Fibroblast of skin of scalp (primary cell): ENCODE results near the gene CCDC158.
A peak's percentile ranks its signal among the peaks of the same experiment; 100 is the strongest.
"Not testable (repeated sequence)": the region's sequence is repeated elsewhere in the genome, so short reads cannot be mapped to it uniquely, and the experiment has no call there.

ENCODE experiments used
- DNase-seq: peaks from one replicate; pipeline ENCODE4 v3.0.0-alpha.2; 2013

CCDC158 gene

DNA sequence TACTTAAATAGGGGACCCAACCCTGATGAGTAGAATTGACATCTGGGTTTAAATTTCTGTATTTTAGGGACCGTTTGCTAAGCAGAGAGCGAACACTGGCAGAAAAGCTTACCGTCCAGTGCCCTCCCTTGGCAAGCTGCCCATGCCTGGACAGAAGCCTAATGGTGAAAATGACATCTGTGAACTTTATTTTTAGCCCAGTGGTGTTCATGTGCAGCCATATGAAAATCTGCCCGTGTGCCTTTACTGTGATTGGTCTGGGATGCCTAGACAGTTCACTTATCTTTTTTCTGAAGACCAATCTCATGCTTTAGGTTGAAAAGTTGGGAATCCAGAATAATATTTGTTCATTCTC, 113.3 kb downstream of the CCDC158 start:
- DNase-seq, result no peak

DNA sequence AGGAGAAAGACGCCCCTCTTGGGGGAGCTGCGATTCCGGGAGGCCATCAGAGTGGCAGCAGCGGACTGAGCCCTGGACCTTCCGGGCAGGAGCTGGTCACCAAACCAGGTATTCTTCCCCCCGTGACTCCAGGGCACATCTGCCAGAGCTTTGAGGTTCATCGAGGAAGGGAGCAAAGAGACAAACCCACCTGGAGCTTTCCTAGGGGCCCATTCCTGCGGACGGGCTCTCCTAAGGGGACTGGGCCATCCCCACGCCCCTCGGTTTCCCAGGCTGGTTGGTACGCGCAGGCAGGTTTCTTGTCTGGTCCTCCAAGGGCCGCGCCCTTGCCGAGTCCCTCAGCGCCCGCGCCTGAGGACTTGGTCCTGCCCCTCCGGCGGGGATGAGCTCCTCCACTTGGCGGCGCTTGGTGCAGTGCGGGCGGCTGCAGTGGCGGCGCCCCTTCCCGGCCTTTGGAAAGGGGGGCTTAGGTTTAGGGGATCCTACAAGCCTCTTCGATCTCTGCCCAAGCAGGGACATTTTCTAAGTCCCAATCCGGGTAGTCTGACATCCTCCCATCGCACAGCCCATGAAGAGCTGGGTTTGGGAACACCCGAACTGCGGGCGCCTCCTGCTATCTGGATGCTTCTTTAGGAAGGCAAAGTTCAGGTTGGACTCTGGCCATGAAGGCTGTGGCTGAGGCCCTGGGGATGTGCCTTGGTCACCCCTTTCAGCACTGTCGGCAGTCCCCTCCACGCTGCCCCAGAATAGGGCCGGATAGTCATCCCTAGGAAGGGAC, 113.9 kb downstream of the CCDC158 start:
- DNase-seq, result peak; percentile 54

DNA sequence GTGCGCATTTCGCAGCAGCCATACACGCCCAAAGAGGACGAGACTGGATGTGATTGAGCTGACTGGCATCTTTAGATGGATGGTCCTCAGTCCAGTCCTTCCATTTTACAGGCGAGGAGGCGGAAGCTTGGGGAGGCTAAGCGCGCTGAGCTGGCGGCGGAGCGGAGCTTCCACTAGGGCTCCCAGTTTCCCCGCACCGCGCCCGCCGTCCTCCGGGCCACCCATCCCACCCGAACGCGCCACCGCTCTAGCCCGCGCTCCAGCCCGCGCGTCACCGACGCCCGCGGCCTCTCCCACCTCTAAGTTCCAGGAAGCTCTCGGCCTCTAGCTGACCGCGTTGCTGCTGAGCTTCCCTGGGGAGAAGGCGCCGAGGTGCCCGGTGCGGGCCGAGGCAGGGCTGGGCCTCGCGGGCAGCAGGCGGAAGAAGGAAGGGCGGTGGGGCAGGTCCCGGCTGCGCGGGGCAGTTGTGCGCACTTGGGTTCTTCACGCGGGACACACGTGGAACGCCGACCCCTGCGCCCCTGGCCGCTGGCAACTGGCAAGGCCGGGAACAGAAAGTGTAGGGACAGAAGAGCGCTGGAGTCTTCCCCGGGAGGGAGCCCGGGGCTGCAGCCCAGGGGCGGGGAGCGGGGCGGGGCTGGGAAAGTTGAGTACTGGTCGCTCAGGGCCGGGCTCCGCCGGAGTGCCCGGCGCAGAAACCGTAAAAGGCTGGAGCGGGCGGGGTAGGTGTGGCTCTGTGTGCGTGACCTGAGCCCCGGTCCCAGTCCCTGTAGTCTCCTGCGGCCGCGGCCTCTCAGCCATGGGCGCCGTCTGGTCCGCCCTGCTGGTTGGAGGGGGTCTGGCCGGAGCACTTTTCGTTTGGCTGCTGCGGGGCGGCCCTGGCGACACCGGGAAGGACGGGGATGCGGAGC, 114.7 kb downstream of the CCDC158 start, which contains the start of gene STBD1:
Gene STBD1 (plus strand): TSS at position 763 of the 911 bp plus-strand sequence. CDS start 37 bp downstream, at position 800.
- peak; percentile 76 for DNase-seq

DNA sequence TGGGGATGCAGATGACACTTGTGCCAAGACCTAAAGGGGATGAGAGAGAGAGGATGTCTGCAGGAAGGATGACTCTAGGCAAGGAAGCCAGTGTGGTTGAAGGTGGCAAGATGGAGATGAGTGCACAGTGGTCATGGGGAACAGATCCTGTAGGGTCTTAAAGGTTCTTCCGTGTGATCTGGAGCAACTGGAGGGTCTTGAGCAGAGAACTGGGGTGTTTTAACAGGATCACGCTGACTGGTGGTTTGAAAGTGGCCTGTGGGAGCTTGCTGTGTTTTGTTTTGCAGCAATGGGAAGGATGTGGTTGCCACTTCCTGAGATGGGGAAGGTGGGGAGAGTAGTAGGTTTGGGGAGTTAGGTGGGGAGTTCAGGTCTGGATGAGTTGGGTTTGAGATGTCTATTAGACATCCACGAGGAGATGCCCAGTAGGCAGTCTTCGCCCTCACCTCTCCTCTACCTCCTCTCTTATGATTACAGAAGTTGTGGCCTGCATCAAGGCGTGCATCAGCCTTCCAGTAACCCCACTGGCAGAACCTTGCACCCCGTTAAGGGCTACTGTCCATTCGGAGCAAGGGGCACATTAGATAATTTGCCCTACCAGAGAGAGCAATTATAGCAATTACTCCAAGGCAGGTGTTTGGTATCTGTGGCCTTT, 115.8 kb downstream of the CCDC158 start:
- DNase-seq, result no peak

DNA sequence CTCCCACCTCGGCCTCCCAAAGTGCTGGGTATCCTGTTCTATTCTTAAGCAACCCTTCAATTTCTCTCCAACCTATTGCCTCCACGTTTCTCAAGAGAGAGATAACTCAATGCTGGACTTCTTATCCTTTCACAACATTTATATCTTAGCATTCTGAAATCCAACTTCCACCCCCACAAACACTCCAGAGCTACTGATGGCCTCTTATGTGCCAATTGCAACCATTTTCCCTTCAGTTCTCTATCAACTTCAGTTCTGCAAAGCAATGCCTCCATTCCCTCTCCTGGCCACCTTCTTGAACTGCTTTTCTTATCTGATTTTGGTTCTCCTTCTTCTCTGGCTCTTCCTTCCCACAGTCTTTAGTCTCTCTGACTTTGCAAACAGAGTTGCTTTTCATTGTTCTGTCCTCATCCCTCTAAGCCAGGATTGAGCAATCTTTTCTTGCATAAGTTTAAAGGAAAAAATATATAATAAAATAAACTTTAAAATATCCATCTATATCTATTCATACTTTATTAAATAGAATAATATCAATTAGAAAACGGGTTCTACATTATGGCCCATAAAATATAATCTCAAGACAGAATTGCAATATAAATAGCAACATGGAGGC, 118.0 kb downstream of the CCDC158 start:
- no peak for DNase-seq

DNA sequence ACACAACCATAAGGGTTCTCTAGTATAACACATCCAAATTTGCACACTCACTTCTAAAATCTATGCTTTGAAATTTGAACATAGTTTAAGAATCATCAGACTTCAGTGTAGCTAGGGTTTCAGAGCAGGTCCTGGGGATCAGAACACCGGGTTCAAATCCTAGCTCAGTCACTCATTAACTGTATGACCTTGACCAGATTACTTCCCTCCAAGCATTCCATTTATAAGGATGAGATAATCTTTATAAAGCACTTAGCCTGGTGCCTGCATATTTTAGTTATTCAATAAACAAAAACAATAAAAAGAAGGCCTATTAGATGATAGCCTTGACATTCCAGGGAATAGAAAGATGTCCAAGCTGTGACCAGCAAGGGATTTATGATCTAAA, 119.2 kb downstream of the CCDC158 start:
- no peak for DNase-seq

DNA sequence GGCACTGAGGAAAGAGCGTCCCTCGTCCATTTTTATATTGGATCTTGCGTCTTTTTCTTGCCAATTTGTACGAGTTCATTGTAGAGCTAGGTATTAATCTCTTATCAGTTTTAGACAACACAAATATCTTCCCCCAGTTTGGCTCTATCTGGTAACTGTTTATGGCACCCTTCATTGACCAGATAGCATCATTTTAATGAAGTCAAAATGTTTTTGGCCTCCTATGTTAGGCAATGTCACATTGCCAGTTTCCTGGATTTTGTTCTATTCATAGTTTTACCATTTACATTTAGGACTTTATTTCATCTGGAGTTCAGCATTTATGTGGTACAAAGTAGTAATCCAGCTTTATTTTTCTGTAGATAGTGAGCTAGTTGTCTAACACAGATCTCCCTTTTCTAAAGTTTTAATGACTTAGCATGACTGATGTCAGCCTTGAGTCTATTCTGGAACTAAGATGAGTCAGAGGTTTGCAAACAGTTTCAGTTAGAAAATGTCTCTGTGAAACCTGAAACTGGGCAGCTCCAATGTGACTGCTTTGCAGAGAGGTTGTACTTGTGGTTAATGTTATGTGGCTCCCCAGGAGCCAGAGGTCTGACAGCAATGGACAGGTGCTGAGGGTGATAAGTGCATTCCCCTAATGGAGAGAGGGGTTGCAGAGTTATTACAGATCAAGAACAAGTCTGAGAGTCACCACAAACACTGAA, 119.7 kb downstream of the CCDC158 start:
- DNase-seq, result peak; percentile 67

DNA sequence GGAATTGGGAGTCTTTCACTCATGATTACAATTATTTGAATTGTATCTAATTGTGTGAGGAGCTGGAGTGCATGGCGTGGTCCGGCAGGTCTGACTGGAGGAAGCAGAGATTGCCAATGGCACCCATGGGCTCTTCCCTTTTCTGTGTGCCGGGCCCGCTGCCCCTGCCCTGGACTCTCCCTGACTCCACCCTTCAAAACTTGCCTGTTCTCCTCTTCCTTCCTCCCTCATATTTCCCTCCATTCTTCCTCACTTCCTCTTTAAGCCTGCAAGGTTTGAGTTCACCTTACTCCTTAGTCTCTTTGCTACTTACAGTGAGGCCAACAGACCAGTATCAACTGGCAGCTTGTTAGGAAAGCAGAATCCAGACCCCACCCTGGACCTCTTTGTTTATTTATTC, 120.9 kb downstream of the CCDC158 start:
- DNase-seq, result no peak

DNA sequence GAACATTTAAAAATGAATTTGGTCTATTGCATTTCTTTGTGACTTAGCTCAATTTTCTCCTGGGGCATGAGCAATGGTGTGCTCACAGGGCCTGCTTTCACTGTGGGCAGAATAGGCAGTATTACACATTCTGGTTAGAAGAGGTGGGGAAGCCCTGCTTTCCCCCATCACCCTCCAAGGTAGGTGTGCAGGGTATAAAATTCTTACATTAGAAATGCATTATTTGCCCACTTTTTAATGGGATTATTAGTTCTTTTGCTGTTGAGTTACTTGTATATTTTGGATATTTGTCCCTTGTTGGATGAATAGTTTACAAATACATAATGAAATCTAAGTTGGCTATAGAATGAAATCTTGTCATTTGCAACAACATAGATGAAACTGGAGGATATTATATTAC, 122.7 kb downstream of the CCDC158 start:
- no peak for DNase-seq

DNA sequence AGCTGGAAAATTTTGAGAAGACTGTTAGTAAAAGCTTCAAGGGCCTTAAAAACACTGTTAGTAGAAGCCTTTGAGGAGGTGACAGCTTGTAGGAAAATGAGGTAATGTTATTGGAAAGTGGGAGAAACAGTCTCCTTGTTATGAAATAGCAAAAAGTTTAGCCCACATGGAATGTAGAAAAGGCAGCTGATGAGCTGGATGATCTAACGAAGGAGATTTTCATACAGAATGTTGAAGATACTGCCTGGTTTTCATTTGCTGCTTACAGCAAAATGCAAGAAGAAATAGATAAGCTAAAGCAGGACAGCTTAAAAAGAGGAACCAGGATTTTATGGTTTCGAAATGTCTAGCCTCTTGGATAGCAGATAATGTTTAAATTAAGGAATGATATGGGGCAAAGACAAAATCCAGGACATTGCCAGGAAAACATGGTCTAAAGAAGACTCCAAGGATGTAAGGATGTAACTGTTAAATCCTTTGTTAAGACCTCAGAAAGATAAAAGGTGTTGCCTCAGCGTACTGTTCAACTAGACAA, 124.6 kb downstream of the CCDC158 start:
- no peak for DNase-seq

DNA sequence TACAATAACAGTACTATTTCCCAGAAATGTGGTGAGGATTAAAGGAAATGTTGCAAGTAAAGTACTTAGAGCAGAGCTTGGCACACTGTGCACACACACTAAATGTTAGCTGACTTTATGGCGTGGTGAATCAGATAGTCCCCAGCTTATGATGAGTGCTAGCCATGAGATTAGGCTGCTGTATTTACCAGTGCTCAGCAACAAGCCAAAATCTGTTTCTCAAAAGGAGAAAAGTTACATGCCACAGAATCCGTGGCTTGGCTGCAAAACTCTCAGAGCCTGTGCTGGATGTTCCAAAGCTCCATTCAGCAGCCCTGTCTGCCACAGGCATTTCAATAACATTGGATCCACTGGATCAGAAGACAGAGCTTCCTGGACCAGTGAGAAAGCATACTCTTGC, 127.2 kb downstream of the CCDC158 start:
- DNase-seq, result no peak

DNA sequence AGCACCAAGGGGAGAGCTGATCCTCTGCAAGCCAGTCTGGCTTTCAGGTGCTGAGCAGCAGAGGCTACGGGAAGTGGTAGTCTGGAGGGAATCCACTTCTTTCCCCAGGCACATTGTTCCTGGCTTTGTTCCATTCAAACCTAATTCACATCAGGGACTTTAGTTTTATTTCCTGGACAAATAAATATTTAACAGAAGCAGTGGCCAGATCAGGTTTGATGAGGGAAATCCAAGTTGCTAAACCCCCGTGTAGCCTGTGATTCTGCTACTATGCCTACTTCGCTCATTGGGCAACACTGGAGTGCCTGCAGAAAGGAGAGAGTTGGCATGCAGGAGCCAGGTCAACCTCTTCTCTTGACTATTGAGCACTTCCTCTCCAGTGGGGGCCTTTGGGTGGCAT, 128.2 kb downstream of the CCDC158 start:
- no peak for DNase-seq

DNA sequence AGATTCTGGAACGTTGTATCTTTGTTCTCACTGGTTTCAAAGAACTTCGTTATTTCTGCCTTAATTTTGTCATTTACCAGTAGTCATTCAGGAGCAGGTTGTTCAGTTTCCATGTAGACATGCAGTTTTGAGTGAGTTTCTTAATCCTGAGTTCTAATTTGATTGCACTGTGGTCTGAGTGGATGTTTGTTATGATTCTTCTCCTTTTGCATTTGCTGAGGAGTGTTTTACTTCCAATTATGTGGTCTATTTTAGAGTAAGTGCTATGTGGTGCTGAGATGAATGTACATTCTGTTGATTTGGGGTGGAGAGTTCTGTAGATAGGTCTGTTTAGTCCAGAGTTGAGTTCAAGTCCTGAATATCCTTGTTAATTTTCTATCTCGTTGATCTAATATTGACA, 133.1 kb downstream of the CCDC158 start:
- DNase-seq, result not testable (repeated sequence)

DNA sequence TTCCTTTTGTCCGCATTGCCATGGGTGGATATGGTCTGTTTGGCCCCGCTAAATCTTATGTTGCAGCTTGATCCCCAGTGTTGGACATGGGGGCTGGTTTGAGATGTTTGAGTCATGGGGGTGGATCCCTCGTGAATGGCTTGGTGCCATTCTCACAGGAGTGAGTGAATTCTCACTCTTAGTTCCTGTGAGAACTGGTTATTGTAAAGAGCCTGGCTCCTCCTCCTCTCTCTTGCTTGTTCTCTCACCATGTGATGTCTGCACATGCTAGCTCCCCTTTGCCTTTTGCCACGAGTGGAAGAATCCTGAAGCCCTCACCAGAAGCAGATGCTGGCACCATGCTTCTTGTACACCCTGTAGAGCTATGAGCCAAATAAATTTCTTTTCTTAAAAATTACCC, 137.0 kb downstream of the CCDC158 start:
- no peak for DNase-seq

DNA sequence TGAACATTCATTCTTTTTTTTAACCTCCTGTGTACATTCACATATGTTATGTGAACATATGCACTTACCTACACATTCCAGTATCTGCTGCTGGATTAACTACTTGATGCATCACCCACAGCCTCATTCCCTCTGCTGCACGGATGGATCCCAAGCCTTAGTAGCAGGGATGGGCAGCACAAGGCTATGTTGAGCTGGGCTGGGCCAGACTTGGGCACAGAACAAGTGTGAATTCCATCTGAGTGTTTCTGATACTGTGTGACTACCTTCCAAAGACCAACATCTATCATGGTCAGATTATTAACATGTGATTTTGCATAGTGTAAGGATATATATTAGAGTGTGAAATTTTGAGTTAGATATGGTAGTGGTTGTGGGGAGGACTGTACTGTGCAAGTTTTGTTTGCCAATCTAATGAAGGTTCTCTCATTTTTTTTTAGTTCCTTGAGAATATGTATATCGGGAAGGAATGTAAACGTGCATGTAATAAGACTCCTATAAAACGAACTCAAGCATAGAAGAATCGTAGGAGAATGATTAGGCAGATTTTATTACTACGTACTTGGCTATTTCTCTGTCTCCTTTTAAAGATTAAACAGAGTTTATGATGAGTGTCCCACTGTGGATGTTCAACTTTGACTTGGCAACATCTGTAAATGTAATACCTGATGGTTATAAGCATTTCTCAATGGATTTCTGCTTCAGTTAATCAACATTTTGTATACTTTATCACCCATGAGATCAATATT, 137.8 kb downstream of the CCDC158 start:
- DNase-seq, result no peak

DNA sequence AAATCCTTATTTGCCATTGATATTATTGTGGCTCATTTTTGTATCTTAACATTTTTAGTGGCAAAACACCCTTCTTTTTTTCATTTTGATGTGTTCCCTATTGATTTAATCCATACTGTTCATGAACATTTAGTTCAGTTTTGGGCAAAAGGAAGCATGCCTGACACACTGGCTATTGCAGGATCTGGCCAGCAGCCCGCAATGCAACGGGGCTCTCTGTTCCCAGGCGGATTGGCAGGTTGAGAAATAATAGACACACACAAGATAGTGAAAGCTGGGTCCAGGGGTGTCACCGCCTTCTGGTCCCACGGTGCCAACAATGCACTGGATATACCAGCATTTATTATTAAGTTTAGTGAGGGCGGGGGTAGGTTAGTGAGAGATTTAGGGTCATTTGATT, 139.3 kb downstream of the CCDC158 start:
- not testable (repeated sequence) for DNase-seq

DNA sequence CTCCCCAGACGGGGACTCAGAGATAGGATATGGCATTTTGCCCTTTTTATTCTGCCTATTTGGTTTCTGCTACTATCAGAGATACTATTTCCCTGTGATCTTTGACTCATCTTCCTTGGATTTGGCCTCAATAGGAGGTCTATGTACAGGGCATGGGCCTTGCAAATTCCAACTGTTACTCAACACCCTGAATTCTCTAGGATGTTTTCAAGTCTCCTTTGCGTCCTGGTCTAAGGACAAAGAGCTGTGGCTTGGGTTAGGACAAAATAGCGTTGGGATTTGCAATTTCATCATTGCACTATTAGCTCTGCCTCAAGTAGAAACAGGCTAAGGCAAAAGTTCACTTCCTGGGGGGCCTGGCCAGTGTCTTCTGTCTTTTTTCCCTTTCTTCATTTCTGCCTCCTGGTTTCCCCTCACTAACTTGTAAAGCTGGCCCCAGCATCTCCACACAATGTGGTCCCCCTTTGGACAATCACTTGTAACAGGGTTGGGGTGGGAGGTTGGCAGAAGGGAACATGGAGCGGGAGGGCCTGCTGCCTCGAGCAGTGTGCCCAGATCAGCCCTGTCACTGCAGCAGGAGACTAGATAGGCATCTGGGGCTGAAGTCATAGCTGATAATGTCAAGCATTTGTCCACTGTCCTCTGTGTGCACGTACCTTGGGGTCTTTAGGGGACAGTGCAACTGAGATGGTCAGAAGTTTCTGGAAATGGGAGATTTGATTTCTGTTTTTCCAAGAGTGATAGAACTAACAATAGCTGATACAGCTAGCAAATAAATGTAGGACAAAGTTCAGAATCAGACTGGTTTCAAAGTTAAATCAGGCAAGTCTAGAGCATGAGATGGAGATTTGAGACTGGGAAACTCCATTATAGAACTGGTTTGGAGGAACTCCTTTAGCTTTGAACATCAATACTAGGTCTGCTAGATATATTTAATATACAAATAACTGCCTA, 140.2 kb downstream of the CCDC158 start:
- DNase-seq, result no peak

DNA sequence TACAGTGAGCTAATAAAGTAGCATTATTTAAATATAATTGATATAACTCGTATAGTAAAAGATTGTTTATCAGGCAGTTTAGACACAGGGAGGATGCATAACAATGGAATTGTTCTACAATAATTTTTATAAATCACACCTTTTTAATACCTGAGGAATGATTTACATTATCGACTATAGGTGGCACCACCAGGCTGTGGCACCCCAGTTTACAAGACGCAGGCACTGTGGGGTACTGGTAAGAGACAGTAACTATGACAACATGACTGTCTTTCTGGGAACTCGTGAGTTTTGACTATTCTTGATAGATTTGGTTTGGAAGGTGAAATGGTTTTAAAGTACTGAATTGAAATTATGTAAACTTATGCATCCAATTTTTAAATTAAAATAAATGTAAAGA, 141.5 kb downstream of the CCDC158 start:
- DNase-seq, result no peak

DNA sequence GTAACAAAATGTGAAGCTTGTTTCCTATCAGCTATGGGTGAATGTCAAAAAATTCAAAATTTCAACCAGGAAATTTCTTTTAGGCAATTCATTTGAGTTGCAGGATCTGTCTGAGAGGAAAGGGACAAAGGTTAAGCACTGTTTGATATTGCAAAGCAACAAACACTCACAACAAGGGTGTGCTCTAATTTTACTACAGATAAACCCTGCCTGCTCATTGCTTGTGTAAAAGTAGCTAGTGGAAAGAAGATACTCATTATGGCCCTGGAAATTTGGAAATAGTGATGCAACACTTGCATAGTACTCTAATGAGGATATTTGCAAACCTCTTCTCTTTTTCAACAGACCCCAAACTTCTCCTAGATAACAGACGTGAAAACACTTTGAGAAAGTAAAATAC, 142.4 kb downstream of the CCDC158 start:
- no peak for DNase-seq

DNA sequence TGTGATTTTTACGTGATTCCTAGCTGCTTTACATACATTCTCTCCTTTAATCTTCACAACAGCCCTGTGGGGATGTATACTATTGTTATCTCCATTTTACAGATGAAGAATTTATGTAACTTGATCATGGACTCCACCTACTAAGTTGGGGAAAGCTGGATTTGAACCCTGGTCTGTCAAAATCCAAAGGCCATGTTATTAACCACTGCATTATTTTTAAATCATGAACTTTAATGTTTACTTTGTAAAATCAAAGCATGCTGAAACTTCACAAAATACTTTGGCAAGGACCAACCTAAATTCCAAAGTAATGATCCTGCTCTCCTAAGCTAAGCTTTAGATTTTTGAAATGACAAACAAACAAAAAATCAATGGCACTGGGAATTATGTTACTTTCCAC, 143.3 kb downstream of the CCDC158 start:
- no peak for DNase-seq
